DND-41 (cell line): Measurements from ENCODE around the gene TMEM92.

Experiments
- CTCF ChIP-seq: IDR thresholded peaks from 2 replicates; pipeline ENCODE4 v1.5.1; 2012; ENCODE audit warnings: borderline replicate concordance, low read length, moderate library complexity, mild to moderate bottlenecking; ENCODE audit not compliant: poor library complexity, severe bottlenecking; ENCODE audit errors: extremely low read depth
- EZH2 ChIP-seq: IDR thresholded peaks from 3 replicates; pipeline ENCODE4 v1.6.1; 2012; ENCODE audit warnings: borderline replicate concordance, low read depth, mild to moderate bottlenecking, moderate library complexity, low read length, inconsistent platforms; ENCODE audit not compliant: severe bottlenecking

DNA sequence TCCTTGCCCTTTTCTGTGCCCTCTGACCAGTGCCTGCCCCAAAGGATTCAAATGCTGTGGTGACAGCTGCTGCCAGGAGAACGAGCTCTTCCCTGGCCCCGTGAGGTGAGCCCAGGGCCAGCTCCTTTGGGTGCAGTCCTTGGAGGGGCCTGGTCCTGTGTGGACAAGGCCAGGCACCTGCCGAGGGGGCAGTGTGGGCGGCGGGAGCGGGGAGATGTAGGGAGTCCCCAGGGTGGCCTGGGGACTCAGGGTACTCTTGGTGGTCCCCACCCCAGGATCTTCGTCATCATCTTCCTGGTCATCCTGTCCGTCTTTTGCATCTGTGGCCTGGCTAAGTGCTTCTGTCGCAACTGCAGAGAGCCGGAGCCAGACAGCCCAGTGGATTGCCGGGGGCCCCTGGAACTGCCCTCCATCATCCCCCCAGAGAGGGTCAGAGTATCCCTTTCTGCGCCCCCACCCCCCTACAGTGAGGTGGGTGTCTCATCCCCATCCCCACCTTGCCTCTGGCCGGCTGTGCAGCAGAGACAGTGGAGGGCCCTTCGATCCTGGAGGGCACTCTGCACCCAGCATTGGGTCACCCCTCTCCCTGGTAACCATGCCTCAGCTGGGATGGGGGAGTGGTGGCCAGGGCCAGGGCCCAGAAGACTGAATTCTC lies 4.4 kb downstream of the TMEM92 start:
- TF ChIP-seq CTCF (no peak), EZH2 (no peak)
